Measurements from ENCODE around the gene L3HYPDH. TPM values are rescaled to one million over a fixed set of nuclear protein-coding genes. Genes with fewer than 3 reads are reported as not detected.

The L3HYPDH gene
- total RNA-seq, 3 donors from 2014 or later, result 56.5 to 74.4 (median 70.9) TPM

DNA sequence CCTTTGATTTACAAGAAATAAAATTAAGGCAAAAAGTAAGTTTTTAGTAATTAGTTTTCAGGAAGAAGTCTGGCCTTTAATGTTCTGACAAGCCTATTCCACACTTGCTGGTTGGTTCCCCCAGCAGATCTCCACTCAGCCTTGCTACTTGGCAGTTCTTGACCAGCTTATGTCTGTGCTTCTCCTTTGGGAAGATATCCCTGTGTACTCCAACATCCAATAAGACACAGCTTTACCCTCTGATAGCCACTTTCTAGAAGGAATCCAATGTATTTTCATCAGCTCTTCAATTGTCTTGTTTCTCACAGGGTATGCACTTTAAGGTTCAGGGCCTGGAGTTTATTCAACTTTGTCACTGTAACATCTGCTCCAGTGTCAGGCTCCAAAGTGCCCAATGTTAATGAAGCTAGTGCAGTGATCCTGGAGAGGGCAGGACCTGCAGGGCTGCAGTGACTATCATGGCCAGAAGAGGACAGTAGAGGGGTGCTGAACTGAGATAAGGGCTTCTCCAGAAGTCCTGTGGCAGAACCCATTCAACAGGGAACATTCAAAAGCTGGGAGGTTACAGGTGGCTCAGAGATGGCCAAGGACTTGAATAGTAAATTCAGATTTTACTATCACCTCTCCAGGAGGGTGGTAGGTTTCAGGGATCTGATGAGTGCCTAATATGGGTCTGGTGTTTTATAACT, 23.0 kb upstream of the L3HYPDH start:
- no peak for TF ChIP-seq POLR2AphosphoS5 (IDR thresholded peaks at IDR 0.05)
- TF ChIP-seq, protein P1, sequence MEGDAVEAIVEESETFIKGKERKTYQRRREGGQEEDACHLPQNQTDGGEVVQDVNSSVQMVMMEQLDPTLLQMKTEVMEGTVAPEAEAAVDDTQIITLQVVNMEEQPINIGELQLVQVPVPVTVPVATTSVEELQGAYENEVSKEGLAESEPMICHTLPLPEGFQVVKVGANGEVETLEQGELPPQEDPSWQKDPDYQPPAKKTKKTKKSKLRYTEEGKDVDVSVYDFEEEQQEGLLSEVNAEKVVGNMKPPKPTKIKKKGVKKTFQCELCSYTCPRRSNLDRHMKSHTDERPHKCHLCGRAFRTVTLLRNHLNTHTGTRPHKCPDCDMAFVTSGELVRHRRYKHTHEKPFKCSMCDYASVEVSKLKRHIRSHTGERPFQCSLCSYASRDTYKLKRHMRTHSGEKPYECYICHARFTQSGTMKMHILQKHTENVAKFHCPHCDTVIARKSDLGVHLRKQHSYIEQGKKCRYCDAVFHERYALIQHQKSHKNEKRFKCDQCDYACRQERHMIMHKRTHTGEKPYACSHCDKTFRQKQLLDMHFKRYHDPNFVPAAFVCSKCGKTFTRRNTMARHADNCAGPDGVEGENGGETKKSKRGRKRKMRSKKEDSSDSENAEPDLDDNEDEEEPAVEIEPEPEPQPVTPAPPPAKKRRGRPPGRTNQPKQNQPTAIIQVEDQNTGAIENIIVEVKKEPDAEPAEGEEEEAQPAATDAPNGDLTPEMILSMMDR (IDR thresholded peaks at IDR 0.05), result peak; percentile 28 to 64 (median 58)
- Histone ChIP-seq H3K27ac (no peak overlapping the region), H3K27me3 (no peaks in the 10 kb centered on the region), H3K36me3 (peaks cover 5% of the 10 kb centered on the region), H3K4me3 (no peak overlapping the region), H3K4me1 (no peaks in the 10 kb centered on the region), H3K9me3 (no peaks in the 10 kb centered on the region)
- intact Hi-C loops (cut with DNase I; ENCODE audit: low total_unique reads), result no loop called here
- DNase-seq (ENCODE audit: low spot score in 2 of 2), result no peak

DNA sequence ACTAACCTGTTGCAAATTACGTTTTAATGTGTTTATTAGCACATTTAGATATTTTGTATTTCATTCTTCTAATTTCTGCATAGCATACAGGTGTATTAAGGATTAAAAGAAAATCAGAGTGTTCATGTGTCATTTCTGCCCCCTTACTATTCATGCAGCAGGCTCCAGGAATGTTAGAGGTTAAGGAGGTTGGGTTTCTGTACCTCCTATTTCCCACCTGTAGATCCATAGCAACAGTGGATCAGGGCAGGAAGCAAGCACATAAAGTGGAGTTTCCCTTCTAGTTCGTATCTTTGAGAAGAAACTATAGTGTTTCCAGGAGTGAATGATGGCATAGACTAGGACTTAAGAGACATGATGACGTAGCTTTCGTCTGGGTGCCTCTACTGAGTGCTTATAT, 19.0 kb upstream of the L3HYPDH start:
- Histone ChIP-seq H3K36me3 (peaks cover 5% of the 10 kb centered on the region), H3K9me3 (no peaks in the 10 kb centered on the region), H3K27ac (no peak overlapping the region), H3K27me3 (no peaks in the 10 kb centered on the region), H3K4me1 (no peaks in the 10 kb centered on the region), H3K4me3 (no peak overlapping the region)
- intact Hi-C loops (cut with DNase I; ENCODE audit: low total_unique reads), result no loop called here
- no peak for DNase-seq (ENCODE audit: low spot score in 2 of 2)
- TF ChIP-seq POLR2AphosphoS5 (IDR thresholded peaks at IDR 0.05) (no peak), POLR2A (IDR thresholded peaks at IDR 0.05) (no peak)
- TF ChIP-seq, protein P1 (IDR thresholded peaks at IDR 0.05), result no peak

DNA sequence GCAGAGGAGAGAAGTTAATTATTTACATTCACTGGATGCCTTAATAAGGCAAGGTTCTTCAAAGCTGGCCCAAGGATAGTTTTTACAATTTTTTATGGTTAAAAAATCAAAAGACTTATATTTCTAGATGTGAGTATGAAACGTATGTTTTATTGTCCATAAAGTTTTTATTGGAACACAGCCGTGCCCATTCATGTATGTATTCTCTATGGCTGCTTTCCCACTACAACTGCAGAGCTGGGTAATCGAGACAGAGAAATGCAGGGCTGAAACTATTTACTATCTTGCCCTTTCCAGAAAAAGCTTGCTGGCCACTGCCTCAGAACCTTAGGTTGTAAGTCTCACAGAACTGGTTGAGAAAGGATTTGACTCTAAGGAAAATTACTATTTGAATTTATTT, 16.5 kb upstream of the L3HYPDH start:
- H3K4me3 ChIP-seq, result no peak overlapping the region
- H3K27me3 ChIP-seq, result no peaks in the 10 kb centered on the region
- no peak for DNase-seq (ENCODE audit: low spot score in 2 of 2)
- H3K27ac ChIP-seq, result no peak overlapping the region
- no peaks in the 10 kb centered on the region for H3K9me3 ChIP-seq
- no peaks in the 10 kb centered on the region for H3K4me1 ChIP-seq
- intact Hi-C loops (cut with DNase I; ENCODE audit: low total_unique reads), result no loop called here
- H3K36me3 ChIP-seq, result peaks cover 5% of the 10 kb centered on the region
- TF ChIP-seq, protein P1 (IDR thresholded peaks at IDR 0.05), result no peak
- TF ChIP-seq POLR2AphosphoS5 (IDR thresholded peaks at IDR 0.05), result no peak
- TF ChIP-seq POLR2A (IDR thresholded peaks at IDR 0.05), result no peak

DNA sequence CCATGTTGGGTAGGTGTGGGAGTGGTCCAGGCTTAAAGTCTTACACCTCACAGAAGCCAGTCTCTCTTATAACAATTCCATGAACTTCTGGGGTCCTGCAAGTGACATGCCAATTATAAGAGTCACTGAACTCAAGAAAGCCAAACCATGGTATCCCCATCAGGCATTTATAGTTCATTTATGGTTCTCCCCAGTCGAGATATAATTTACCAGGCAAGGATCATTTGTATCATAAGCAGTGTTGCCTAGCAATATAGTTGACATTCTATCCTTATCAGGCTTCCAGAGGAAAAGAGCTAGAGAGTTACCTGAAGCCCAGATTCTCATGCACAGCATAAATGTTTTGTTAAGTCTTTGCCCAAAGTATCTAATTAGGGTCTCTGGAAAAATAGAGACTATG, 8.2 kb upstream of the L3HYPDH start:
- H3K27ac ChIP-seq, result no peak overlapping the region
- intact Hi-C loops (cut with DNase I; ENCODE audit: low total_unique reads), result no loop called here
- TF ChIP-seq POLR2A (IDR thresholded peaks at IDR 0.05) (no peak), POLR2AphosphoS5 (IDR thresholded peaks at IDR 0.05) (no peak)
- TF ChIP-seq, protein P1 (IDR thresholded peaks at IDR 0.05), result no peak
- no peak for DNase-seq (ENCODE audit: low spot score in 2 of 2)
- no peak overlapping the region for H3K4me3 ChIP-seq
- no peaks in the 10 kb centered on the region for H3K36me3 ChIP-seq
- H3K27me3 ChIP-seq, result no peaks in the 10 kb centered on the region
- H3K4me1 ChIP-seq, result no peaks in the 10 kb centered on the region
- H3K9me3 ChIP-seq, result no peaks in the 10 kb centered on the region

DNA sequence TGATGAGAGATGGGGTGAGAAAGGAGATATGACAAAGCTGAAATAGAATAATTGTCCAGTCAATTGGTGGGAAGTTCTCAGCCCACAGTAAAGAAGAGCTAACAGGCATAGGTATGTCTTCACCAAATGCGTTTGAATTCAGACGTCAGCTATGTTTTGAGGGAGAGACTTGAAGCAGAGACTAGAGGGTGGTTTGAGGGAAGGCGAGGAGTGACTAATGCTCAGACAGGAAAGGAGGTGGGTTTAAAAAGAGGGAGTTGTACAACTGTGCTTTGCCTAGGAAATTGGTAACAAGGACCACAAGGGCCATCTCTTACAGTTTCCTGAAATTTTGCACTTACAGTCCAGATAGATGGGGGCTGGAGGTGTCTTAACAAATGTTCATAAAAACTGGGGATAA, 6.5 kb upstream of the L3HYPDH start:
- H3K27ac ChIP-seq, result no peak overlapping the region
- H3K27me3 ChIP-seq, result no peaks in the 10 kb centered on the region
- no peak overlapping the region for H3K4me3 ChIP-seq
- no peaks in the 10 kb centered on the region for H3K9me3 ChIP-seq
- intact Hi-C loops (cut with DNase I; ENCODE audit: low total_unique reads), result no loop called here
- H3K4me1 ChIP-seq, result no peaks in the 10 kb centered on the region
- DNase-seq (ENCODE audit: low spot score in 2 of 2), result no peak
- H3K36me3 ChIP-seq, result no peaks in the 10 kb centered on the region
- no peak for TF ChIP-seq POLR2A (IDR thresholded peaks at IDR 0.05)
- TF ChIP-seq, protein P1 (IDR thresholded peaks at IDR 0.05), result no peak
- no peak for TF ChIP-seq POLR2AphosphoS5 (IDR thresholded peaks at IDR 0.05)
